ENCODE measurements around the gene SUPT20HL1.

The SUPT20HL1 gene

DNA sequence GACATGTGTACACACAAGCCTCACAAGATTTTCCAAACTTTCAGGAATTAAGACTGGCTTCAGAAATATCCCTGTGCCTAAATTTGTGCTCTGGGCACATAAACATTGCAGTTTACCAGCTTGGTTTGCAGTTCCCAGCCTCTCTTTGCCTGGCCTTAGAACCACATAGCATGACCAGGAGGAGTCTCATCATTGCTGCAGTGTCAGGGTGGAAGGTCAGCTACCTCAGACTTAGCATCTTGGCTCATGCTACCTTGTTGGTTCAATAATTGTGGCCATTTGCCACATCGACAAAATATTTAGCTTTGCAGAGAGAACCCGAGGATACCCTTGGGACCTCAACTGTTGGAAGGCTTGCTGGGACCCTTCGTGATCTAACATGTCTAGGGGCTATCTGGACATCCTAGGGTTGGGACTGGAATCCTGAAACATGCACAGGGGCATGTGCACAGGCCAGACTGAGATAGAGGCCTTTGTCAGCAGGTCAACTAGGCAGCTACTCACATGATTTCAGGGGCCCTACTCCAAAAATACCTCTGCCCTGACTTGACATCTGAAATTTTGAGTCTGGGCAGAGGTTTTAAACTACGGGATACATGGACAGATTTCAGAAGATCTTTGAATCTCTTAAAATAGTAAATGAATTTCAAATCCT is 38.6 kb upstream of the SUPT20HL1 start:
- no peak for DNase-seq (ENCODE audit: extremely low spot score)
- POLR2A ChIA-PET: no interaction called here
- CTCF ChIA-PET: no interaction called here
- no peak for TF ChIP-seq ZNF384 (IDR thresholded peaks at IDR 0.05)
- no peak for TF ChIP-seq FOXA1 (IDR thresholded peaks at IDR 0.05)
- TF ChIP-seq, protein P1, sequence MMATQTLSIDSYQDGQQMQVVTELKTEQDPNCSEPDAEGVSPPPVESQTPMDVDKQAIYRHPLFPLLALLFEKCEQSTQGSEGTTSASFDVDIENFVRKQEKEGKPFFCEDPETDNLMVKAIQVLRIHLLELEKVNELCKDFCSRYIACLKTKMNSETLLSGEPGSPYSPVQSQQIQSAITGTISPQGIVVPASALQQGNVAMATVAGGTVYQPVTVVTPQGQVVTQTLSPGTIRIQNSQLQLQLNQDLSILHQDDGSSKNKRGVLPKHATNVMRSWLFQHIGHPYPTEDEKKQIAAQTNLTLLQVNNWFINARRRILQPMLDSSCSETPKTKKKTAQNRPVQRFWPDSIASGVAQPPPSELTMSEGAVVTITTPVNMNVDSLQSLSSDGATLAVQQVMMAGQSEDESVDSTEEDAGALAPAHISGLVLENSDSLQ (IDR thresholded peaks at IDR 0.05): no peak
- no peak for TF ChIP-seq ARNT (IDR thresholded peaks at IDR 0.05)
- no peak for TF ChIP-seq BHLHE40 (IDR thresholded peaks at IDR 0.05; ENCODE audit: borderline replicate concordance)
- no peak for TF ChIP-seq L3MBTL2 (conservative IDR thresholded peaks at IDR 0.05)

- no peak for TF ChIP-seq SUZ12 (IDR thresholded peaks at IDR 0.05)
- TF ChIP-seq SP1 (IDR thresholded peaks at IDR 0.05): no peak
- TF ChIP-seq FOXK2 (IDR thresholded peaks at IDR 0.05): no peak
- TF ChIP-seq FOXA1 (IDR thresholded peaks at IDR 0.05): no peak
- TF ChIP-seq L3MBTL2 (conservative IDR thresholded peaks at IDR 0.05): no peak
- TF ChIP-seq ZNF384 (IDR thresholded peaks at IDR 0.05): no peak
- DNase-seq (ENCODE audit: extremely low spot score): no peak
- ChIA-PET CTCF (no interaction called here), POLR2A (no interaction called here)
Measured at GRCh38 chrX:24325231-24325630, 35.2 kb upstream of the SUPT20HL1 start.

DNA sequence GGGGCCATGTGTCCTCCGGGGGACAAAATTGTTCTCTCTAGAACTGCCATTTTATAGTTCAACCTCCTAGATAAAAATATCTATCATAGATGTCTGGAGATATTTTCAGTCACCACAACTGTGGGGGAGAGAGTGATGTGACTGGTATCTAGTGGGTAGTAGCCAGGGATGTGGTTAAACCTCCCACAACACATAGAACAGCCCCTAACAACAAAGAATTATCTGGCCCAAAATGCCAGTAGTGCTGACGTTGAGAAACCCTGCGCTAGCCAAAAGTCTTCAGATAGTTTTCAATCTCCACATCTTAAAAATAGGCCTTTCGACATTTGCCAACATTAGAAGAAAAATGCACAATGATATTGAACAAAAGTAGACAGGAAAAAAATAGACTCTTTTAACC is 27.6 kb upstream of the SUPT20HL1 start:
- no peak for DNase-seq (ENCODE audit: extremely low spot score)
- ChIA-PET POLR2A (no interaction called here), CTCF (no interaction called here)
- TF ChIP-seq SUZ12 (IDR thresholded peaks at IDR 0.05): no peak

DNA sequence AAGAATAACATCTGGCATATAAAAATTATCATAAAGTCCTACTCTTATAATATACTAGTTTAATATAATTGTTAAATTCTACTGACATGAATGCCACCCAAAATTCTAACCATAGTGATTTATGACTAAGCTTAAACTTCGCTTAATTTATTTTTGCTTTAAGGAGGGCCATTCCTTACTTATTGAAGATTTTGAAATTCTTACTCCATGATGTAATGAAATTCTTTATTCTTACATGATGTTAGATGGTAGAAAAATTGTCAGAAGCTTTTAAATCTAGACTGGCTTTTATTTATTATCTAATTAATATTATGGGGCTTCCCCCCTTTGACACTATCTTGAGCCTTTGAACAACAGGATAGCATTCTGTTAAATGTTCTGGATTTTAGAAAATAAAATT is 27.1 kb upstream of the SUPT20HL1 start:
- CTCF ChIA-PET: interaction anchor here (0.7 kb wide), 1 partner anchor 38 kb away, joined by 4 read pairs; no protein-coding TSS in a partner anchor
- TF ChIP-seq HDGF (IDR thresholded peaks at IDR 0.05; ENCODE audit: borderline replicate concordance): no peak
- TF ChIP-seq ZNF384 (IDR thresholded peaks at IDR 0.05): no peak
- no peak for TF ChIP-seq FOXA1 (IDR thresholded peaks at IDR 0.05)
- no peak for TF ChIP-seq ARNT (IDR thresholded peaks at IDR 0.05)
- TF ChIP-seq LEF1 (IDR thresholded peaks at IDR 0.05; ENCODE audit: borderline replicate concordance): no peak
- no peak for TF ChIP-seq L3MBTL2 (conservative IDR thresholded peaks at IDR 0.05)
- no peak for TF ChIP-seq FOXK2 (IDR thresholded peaks at IDR 0.05)
- no peak for TF ChIP-seq SP1 (IDR thresholded peaks at IDR 0.05)
- no peak for TF ChIP-seq BHLHE40 (IDR thresholded peaks at IDR 0.05; ENCODE audit: borderline replicate concordance)
- no peak for TF ChIP-seq NFRKB (IDR thresholded peaks at IDR 0.05)
- no peak for TF ChIP-seq ELF4 (IDR thresholded peaks at IDR 0.05)
- no peak for TF ChIP-seq TARDBP (IDR thresholded peaks at IDR 0.05)
- no peak for TF ChIP-seq SUZ12 (IDR thresholded peaks at IDR 0.05)
- TF ChIP-seq, protein P1 (IDR thresholded peaks at IDR 0.05): no peak
- TF ChIP-seq FOXM1 (IDR thresholded peaks at IDR 0.05; ENCODE audit: borderline replicate concordance): no peak
- no peak for DNase-seq (ENCODE audit: extremely low spot score)
- POLR2A ChIA-PET: no interaction called here

- TF ChIP-seq FOXK2 (IDR thresholded peaks at IDR 0.05): no peak
- TF ChIP-seq CTBP1 (IDR thresholded peaks at IDR 0.05; ENCODE audit: borderline replicate concordance): no peak
- TF ChIP-seq HDGF (IDR thresholded peaks at IDR 0.05; ENCODE audit: borderline replicate concordance): no peak
- no peak for TF ChIP-seq SP1 (IDR thresholded peaks at IDR 0.05)
- TF ChIP-seq, protein P1 (IDR thresholded peaks at IDR 0.05): no peak
- TF ChIP-seq FOXM1 (IDR thresholded peaks at IDR 0.05; ENCODE audit: borderline replicate concordance): no peak
- TF ChIP-seq ELF4 (IDR thresholded peaks at IDR 0.05): no peak
- TF ChIP-seq FOXA1 (IDR thresholded peaks at IDR 0.05): no peak
- TF ChIP-seq L3MBTL2 (conservative IDR thresholded peaks at IDR 0.05): no peak
- no peak for TF ChIP-seq NFRKB (IDR thresholded peaks at IDR 0.05)
- no peak for TF ChIP-seq ARNT (IDR thresholded peaks at IDR 0.05)
- TF ChIP-seq LEF1 (IDR thresholded peaks at IDR 0.05; ENCODE audit: borderline replicate concordance): no peak
- TF ChIP-seq TARDBP (IDR thresholded peaks at IDR 0.05): no peak
- TF ChIP-seq BHLHE40 (IDR thresholded peaks at IDR 0.05; ENCODE audit: borderline replicate concordance): no peak
- TF ChIP-seq SUZ12 (IDR thresholded peaks at IDR 0.05): no peak
- no peak for TF ChIP-seq ZNF384 (IDR thresholded peaks at IDR 0.05)
- POLR2A ChIA-PET: no interaction called here
- DNase-seq (ENCODE audit: extremely low spot score): no peak
- CTCF ChIA-PET: no interaction called here
Measured at GRCh38 chrX:24334461-24334860, 26.0 kb upstream of the SUPT20HL1 start.

DNA sequence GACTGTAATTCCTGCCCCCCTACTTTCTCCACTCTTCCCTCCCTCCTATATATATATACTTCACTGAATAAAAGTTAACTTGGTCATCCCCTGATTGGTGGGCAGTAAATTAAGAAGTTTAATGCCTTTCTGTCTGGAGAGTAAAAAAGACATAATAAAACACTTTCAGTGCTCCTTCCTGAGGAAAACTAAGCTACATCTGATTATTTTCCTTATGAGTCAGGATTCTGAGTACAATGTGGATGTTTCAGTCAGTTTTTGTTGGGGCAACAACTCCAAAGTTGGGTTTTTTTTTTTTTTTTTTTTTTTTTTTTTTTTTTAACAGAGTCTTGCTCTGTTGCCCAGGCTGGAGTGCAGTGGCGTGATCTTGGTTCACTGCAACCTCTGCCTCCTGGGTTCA is 24.6 kb upstream of the SUPT20HL1 start:
- TF ChIP-seq, protein P1 (IDR thresholded peaks at IDR 0.05): no peak
- TF ChIP-seq LEF1 (IDR thresholded peaks at IDR 0.05; ENCODE audit: borderline replicate concordance) (no peak), TARDBP (IDR thresholded peaks at IDR 0.05) (no peak), ZNF384 (IDR thresholded peaks at IDR 0.05) (peak; percentile 28; the same call in 1 of the 2 replicates), ARNT (IDR thresholded peaks at IDR 0.05) (no peak), ELF4 (IDR thresholded peaks at IDR 0.05) (no peak)
- ChIA-PET POLR2A (no interaction called here), CTCF (interaction anchor here (0.6 kb wide), 1 partner anchor 35 kb away, joined by 3 read pairs; no protein-coding TSS in a partner anchor)

More for the DNA sequence above, 24.6 kb upstream of the SUPT20HL1 start:
- no peak for DNase-seq (ENCODE audit: extremely low spot score)
